GM23338 (cell line): ENCODE data around the gene RAB20. TPM values are rescaled to one million over a fixed set of nuclear protein-coding genes. Genes with fewer than 3 reads are reported as not detected.
A peak's percentile ranks its signal among the peaks of the same experiment; 100 is the strongest.

ENCODE experiments used
- ATAC-seq: fragments of 200-7000 bp; cut with Tn5 transposase; 3 replicates; pipeline ENCODE4 v1.9.1; 2020
- DNase-seq: peaks from one replicate; pipeline ENCODE4 v3.0.0-alpha.2; 2015; ENCODE audit warnings: low spot score
- H2AFZ ChIP-seq: fragments of 200-600 bp; sonication (generic); 2 replicates; pipeline ENCODE4 v1.8.0; 2016; ENCODE audit warnings: antibody characterized with exemption, mild to moderate bottlenecking, moderate library complexity
- H3F3A ChIP-seq: fragments of 200-600 bp; sonication (generic); replicated peaks from 2 replicates; pipeline ENCODE4 v1.8.0; 2017; ENCODE audit warnings: antibody characterized with exemption, mixed run types, low read depth
- H3K27ac ChIP-seq: fragments of 200-600 bp; sonication (generic); 2 replicates; pipeline ENCODE4 v1.6.1; 2016; ENCODE audit warnings: low read depth
- H3K27me3 ChIP-seq: fragments of 200-600 bp; sonication (generic); 2 replicates; pipeline ENCODE4 v1.8.0; 2016; ENCODE audit warnings: mild to moderate bottlenecking, mixed run types, moderate library complexity; ENCODE audit not compliant: insufficient read depth
- H3K36me3 ChIP-seq: fragments of 200-600 bp; sonication (generic); 2 replicates; pipeline ENCODE4 v1.8.0; 2016; ENCODE audit warnings: mild to moderate bottlenecking; ENCODE audit not compliant: insufficient read depth
- H3K4me1 ChIP-seq: fragments of 200-600 bp; sonication (generic); 2 replicates; pipeline ENCODE4 v1.8.0; 2016; ENCODE audit warnings: mild to moderate bottlenecking, moderate library complexity; ENCODE audit not compliant: insufficient read depth
- H3K4me2 ChIP-seq: fragments of 200-600 bp; sonication (generic); 2 replicates; pipeline ENCODE4 v1.7.1; 2017; ENCODE audit warnings: mixed run types
- H3K4me3 ChIP-seq: fragments of 200-600 bp; sonication (generic); 2 replicates; pipeline ENCODE4 v1.6.1; 2016; ENCODE audit warnings: mixed run types
- H3K79me2 ChIP-seq: fragments of 200-600 bp; sonication (generic); replicated peaks from 2 replicates; pipeline ENCODE4 v1.8.0; 2017; ENCODE audit warnings: mild to moderate bottlenecking; ENCODE audit not compliant: insufficient read depth
- H3K9me2 ChIP-seq: fragments of 200-600 bp; sonication (generic); 2 replicates; pipeline ENCODE4 v1.8.0; 2017; ENCODE audit not compliant: insufficient read depth
- H4K20me1 ChIP-seq: fragments of 200-600 bp; sonication (generic); replicated peaks from 2 replicates; pipeline ENCODE4 v1.8.0; 2017; ENCODE audit warnings: mild to moderate bottlenecking; ENCODE audit not compliant: insufficient read depth
- H3K27ac Mint-ChIP-seq: 2 replicates; pipeline ENCODE4 v1.8.0; 2020; ENCODE audit warnings: inconsistent platforms, mild to moderate bottlenecking, moderate library complexity, mixed read lengths
- H3K27me3 Mint-ChIP-seq: 3 replicates; pipeline ENCODE4 v1.8.0; 2022; ENCODE audit warnings: low read depth, mild to moderate bottlenecking, moderate library complexity, mixed read lengths, inconsistent platforms; ENCODE audit not compliant: insufficient read depth, poor library complexity
- H3K36me3 Mint-ChIP-seq: 3 replicates; pipeline ENCODE4 v1.8.0; 2021; ENCODE audit warnings: low read depth, mild to moderate bottlenecking, inconsistent platforms, moderate library complexity, mixed read lengths
- H3K4me1 Mint-ChIP-seq: 3 replicates; pipeline ENCODE4 v1.8.0; 2020; ENCODE audit warnings: mild to moderate bottlenecking, inconsistent platforms, mixed read lengths
- H3K4me3 Mint-ChIP-seq: 3 replicates; pipeline ENCODE4 v1.8.0; 2021; ENCODE audit warnings: moderate library complexity, mild to moderate bottlenecking, inconsistent platforms, mixed read lengths
- H3K9me3 Mint-ChIP-seq: 3 replicates; pipeline ENCODE4 v1.8.0; 2020; ENCODE audit warnings: moderate library complexity, mild to moderate bottlenecking, inconsistent platforms, mixed read lengths
- CREB1 ChIP-seq: fragments of 250-450 bp; sonication (Bioruptor Pico); IDR thresholded peaks from 2 replicates; pipeline ENCODE4 v1.5.0; 2020; ENCODE audit warnings: low read depth, mild to moderate bottlenecking, moderate library complexity
- EZH2 ChIP-seq: fragments of 200-600 bp; sonication (generic); IDR thresholded peaks from one replicate; pipeline ENCODE4 v1.8.0; 2017; ENCODE audit warnings: antibody characterized with exemption, mild to moderate bottlenecking, low read depth; ENCODE audit not compliant: unreplicated experiment
- EZH2phosphoT487 ChIP-seq: fragments of 200-600 bp; sonication (generic); IDR thresholded peaks from one replicate; pipeline ENCODE4 v1.8.1; 2018; ENCODE audit warnings: antibody characterized with exemption; ENCODE audit not compliant: unreplicated experiment
- JUNB ChIP-seq: IDR thresholded peaks from one replicate; pipeline ENCODE4 v1.6.1; 2016; ENCODE audit warnings: antibody characterized with exemption; ENCODE audit not compliant: unreplicated experiment
- NANOG ChIP-seq: IDR thresholded peaks from 2 replicates; pipeline ENCODE4 v1.6.1; 2016; ENCODE audit warnings: antibody characterized with exemption, borderline replicate concordance
- POLR2AphosphoS5 ChIP-seq: IDR thresholded peaks from 2 replicates; pipeline ENCODE4 v1.6.1; 2016; ENCODE audit warnings: antibody characterized with exemption, low read depth
- STAT1 ChIP-seq: IDR thresholded peaks from one replicate; pipeline ENCODE4 v1.6.1; 2016; ENCODE audit warnings: antibody characterized with exemption; ENCODE audit not compliant: unreplicated experiment
- ZNF114 ChIP-seq: fragments of 250-450 bp; sonication (Bioruptor Pico); IDR thresholded peaks from 2 replicates; pipeline ENCODE4 v1.5.0; 2020; ENCODE audit warnings: mild to moderate bottlenecking, moderate library complexity
- ZNF331 ChIP-seq: fragments of 250-450 bp; sonication (Bioruptor Pico); IDR thresholded peaks from 2 replicates; pipeline ENCODE4 v1.5.0; 2020; ENCODE audit warnings: low read depth, mild to moderate bottlenecking, moderate library complexity
- polyA plus RNA-seq: library from polyadenylated mRNA; unstranded; fragments of >200 nt; fragmentation: Nextera tagmentation; extraction: Ambion mirVana; gene quantifications from 2 replicates; pipeline ENCODE4 v1.2.1, GENCODE V29; 2016
- total RNA-seq: library from RNA; depleted of rRNA; stranded (reverse); fragments of >200 nt; shearing (Covaris generic); gene quantifications from 2 replicates; pipeline ENCODE4 v1.2.3, GENCODE V29; 2014
- TF ChIP-seq, protein P1 (sequence below): IDR thresholded peaks from 2 replicates; pipeline ENCODE4 v1.6.1; 2016; ENCODE audit warnings: antibody characterized with exemption
- TF ChIP-seq, protein P2 (sequence below): fragments of 250-450 bp; sonication (Bioruptor Pico); IDR thresholded peaks from 2 replicates; pipeline ENCODE4 v1.5.0; 2020; ENCODE audit warnings: mild to moderate bottlenecking, moderate library complexity
- TF ChIP-seq, protein P3 (sequence below), 2 experiments: fragments of 200-600 bp in 1 of 2; sonication (generic) in 1 of 2; conservative IDR thresholded peaks; 2 replicates each; pipeline versions ENCODE4 v1.5.1 to v1.6.1; 2016 to 2017; ENCODE audit warnings: antibody characterized with exemption in 2 of 2, low read depth in 2 of 2, mild to moderate bottlenecking in 2 of 2, moderate library complexity in 1 of 2
- TF ChIP-seq, protein P4 (sequence below): IDR thresholded peaks from one replicate; pipeline ENCODE4 v1.6.1; 2018; ENCODE audit warnings: antibody characterized with exemption; ENCODE audit not compliant: unreplicated experiment

RAB20 gene
- total and polyA plus RNA-seq, 2 experiments from 2014 or later, result 12.3 to 26.6 TPM

DNA sequence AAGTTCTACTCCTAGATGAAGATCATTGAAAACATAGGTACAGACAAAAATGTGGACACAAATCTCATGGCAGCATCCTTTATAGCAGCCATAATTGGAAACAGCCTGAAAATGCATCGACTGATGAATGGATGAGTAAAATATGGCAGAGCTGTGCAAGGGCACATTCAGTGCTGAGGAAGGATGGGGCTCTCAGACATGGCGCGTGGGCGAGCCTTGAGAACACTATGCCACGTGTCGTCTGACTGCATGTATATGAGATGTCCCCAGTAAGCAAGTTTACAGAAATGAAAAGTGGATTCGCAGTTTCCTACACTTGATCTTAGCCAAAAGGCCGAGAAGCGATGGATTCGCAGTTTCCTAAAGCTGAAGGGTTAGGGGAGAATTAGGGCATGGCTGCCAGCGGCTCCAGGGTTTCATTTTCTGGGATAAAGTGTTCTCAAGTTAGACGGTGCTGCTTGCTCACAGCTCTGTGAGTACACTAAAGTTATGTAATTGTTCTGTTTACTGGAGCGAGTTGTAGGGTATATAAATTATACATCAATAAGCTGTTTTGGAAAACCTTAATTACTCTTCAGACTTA, 78.0 kb downstream of the RAB20 start:
- peak overlapping the region; percentile 97 for H3K27ac ChIP-seq

More for the DNA sequence above, 78.0 kb downstream of the RAB20 start:
- Mint-ChIP-seq H3K4me3 (no peak overlapping the region), H3K27ac (peak overlapping the region; percentile 74; the same call in 1 of the 2 replicates), H3K9me3 (no peaks in the 10 kb centered on the region; the same call in 2 of the 3 replicates), H3K36me3 (peaks cover 30% of the 10 kb centered on the region), H3K4me1 (peaks cover 36% of the 10 kb centered on the region), H3K27me3 (peaks cover 13% of the 10 kb centered on the region)
- Histone ChIP-seq H4K20me1 (no peaks in the 10 kb centered on the region), H3K4me3 (no peak overlapping the region), H3K9me2 (no peaks in the 10 kb centered on the region; the same call in 1 of the 2 replicates), H3K27me3 (no peaks in the 10 kb centered on the region), H3K79me2 (no peaks in the 10 kb centered on the region), H3K4me2 (no peak overlapping the region), H3K36me3 (no peaks in the 10 kb centered on the region), H3F3A (peaks cover 17% of the 10 kb centered on the region), H3K4me1 (peaks cover 33% of the 10 kb centered on the region), H2AFZ (no peak overlapping the region)
- TF ChIP-seq, protein P1, sequence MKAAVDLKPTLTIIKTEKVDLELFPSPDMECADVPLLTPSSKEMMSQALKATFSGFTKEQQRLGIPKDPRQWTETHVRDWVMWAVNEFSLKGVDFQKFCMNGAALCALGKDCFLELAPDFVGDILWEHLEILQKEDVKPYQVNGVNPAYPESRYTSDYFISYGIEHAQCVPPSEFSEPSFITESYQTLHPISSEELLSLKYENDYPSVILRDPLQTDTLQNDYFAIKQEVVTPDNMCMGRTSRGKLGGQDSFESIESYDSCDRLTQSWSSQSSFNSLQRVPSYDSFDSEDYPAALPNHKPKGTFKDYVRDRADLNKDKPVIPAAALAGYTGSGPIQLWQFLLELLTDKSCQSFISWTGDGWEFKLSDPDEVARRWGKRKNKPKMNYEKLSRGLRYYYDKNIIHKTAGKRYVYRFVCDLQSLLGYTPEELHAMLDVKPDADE, result no peak
- TF ChIP-seq CREB1, result no peak
- TF ChIP-seq STAT1, result no peak
- TF ChIP-seq, protein P2, sequence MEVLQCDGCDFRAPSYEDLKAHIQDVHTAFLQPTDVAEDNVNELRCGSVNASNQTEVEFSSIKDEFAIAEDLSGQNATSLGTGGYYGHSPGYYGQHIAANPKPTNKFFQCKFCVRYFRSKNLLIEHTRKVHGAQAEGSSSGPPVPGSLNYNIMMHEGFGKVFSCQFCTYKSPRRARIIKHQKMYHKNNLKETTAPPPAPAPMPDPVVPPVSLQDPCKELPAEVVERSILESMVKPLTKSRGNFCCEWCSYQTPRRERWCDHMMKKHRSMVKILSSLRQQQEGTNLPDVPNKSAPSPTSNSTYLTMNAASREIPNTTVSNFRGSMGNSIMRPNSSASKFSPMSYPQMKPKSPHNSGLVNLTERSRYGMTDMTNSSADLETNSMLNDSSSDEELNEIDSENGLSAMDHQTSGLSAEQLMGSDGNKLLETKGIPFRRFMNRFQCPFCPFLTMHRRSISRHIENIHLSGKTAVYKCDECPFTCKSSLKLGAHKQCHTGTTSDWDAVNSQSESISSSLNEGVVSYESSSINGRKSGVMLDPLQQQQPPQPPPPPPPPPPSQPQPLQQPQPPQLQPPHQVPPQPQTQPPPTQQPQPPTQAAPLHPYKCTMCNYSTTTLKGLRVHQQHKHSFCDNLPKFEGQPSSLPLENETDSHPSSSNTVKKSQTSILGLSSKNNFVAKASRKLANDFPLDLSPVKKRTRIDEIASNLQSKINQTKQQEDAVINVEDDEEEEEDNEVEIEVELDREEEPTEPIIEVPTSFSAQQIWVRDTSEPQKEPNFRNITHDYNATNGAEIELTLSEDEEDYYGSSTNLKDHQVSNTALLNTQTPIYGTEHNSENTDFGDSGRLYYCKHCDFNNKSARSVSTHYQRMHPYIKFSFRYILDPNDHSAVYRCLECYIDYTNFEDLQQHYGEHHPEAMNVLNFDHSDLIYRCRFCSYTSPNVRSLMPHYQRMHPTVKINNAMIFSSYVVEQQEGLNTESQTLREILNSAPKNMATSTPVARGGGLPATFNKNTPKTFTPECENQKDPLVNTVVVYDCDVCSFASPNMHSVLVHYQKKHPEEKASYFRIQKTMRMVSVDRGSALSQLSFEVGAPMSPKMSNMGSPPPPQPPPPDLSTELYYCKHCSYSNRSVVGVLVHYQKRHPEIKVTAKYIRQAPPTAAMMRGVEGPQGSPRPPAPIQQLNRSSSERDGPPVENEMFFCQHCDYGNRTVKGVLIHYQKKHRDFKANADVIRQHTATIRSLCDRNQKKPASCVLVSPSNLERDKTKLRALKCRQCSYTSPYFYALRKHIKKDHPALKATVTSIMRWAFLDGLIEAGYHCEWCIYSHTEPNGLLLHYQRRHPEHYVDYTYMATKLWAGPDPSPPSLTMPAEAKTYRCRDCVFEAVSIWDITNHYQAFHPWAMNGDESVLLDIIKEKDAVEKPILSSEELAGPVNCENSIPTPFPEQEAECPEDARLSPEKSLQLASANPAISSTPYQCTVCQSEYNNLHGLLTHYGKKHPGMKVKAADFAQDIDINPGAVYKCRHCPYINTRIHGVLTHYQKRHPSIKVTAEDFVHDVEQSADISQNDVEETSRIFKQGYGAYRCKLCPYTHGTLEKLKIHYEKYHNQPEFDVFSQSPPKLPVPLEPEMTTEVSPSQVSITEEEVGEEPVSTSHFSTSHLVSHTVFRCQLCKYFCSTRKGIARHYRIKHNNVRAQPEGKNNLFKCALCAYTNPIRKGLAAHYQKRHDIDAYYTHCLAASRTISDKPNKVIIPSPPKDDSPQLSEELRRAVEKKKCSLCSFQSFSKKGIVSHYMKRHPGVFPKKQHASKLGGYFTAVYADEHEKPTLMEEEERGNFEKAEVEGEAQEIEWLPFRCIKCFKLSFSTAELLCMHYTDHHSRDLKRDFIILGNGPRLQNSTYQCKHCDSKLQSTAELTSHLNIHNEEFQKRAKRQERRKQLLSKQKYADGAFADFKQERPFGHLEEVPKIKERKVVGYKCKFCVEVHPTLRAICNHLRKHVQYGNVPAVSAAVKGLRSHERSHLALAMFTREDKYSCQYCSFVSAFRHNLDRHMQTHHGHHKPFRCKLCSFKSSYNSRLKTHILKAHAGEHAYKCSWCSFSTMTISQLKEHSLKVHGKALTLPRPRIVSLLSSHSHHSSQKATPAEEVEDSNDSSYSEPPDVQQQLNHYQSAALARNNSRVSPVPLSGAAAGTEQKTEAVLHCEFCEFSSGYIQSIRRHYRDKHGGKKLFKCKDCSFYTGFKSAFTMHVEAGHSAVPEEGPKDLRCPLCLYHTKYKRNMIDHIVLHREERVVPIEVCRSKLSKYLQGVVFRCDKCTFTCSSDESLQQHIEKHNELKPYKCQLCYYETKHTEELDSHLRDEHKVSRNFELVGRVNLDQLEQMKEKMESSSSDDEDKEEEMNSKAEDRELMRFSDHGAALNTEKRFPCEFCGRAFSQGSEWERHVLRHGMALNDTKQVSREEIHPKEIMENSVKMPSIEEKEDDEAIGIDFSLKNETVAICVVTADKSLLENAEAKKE, result no peak
- TF ChIP-seq NANOG, result no peak
- TF ChIP-seq EZH2phosphoT487, result no peak
- TF ChIP-seq, protein P3, sequence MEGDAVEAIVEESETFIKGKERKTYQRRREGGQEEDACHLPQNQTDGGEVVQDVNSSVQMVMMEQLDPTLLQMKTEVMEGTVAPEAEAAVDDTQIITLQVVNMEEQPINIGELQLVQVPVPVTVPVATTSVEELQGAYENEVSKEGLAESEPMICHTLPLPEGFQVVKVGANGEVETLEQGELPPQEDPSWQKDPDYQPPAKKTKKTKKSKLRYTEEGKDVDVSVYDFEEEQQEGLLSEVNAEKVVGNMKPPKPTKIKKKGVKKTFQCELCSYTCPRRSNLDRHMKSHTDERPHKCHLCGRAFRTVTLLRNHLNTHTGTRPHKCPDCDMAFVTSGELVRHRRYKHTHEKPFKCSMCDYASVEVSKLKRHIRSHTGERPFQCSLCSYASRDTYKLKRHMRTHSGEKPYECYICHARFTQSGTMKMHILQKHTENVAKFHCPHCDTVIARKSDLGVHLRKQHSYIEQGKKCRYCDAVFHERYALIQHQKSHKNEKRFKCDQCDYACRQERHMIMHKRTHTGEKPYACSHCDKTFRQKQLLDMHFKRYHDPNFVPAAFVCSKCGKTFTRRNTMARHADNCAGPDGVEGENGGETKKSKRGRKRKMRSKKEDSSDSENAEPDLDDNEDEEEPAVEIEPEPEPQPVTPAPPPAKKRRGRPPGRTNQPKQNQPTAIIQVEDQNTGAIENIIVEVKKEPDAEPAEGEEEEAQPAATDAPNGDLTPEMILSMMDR (conservative IDR thresholded peaks at IDR 0.05; ENCODE audit: low read depth in 2 of 2), result no peak
- no peak for TF ChIP-seq ZNF114 (CRISPR knock-in tag)
- TF ChIP-seq JUNB, result no peak
- no peak for TF ChIP-seq ZNF331 (CRISPR knock-in tag)
- TF ChIP-seq POLR2AphosphoS5, result no peak
- TF ChIP-seq, protein P4, sequence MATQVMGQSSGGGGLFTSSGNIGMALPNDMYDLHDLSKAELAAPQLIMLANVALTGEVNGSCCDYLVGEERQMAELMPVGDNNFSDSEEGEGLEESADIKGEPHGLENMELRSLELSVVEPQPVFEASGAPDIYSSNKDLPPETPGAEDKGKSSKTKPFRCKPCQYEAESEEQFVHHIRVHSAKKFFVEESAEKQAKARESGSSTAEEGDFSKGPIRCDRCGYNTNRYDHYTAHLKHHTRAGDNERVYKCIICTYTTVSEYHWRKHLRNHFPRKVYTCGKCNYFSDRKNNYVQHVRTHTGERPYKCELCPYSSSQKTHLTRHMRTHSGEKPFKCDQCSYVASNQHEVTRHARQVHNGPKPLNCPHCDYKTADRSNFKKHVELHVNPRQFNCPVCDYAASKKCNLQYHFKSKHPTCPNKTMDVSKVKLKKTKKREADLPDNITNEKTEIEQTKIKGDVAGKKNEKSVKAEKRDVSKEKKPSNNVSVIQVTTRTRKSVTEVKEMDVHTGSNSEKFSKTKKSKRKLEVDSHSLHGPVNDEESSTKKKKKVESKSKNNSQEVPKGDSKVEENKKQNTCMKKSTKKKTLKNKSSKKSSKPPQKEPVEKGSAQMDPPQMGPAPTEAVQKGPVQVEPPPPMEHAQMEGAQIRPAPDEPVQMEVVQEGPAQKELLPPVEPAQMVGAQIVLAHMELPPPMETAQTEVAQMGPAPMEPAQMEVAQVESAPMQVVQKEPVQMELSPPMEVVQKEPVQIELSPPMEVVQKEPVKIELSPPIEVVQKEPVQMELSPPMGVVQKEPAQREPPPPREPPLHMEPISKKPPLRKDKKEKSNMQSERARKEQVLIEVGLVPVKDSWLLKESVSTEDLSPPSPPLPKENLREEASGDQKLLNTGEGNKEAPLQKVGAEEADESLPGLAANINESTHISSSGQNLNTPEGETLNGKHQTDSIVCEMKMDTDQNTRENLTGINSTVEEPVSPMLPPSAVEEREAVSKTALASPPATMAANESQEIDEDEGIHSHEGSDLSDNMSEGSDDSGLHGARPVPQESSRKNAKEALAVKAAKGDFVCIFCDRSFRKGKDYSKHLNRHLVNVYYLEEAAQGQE, result no peak
- no peak for TF ChIP-seq EZH2
- DNase-seq (no peak), ATAC-seq (no peak)
